ENCODE measurements around the gene CEBPZOS. TPM values are rescaled to one million over a fixed set of nuclear protein-coding genes. Genes with fewer than 3 reads are reported as not detected.

CEBPZOS gene
- total RNA-seq, 1 donor from 2014 or later = not detected

DNA sequence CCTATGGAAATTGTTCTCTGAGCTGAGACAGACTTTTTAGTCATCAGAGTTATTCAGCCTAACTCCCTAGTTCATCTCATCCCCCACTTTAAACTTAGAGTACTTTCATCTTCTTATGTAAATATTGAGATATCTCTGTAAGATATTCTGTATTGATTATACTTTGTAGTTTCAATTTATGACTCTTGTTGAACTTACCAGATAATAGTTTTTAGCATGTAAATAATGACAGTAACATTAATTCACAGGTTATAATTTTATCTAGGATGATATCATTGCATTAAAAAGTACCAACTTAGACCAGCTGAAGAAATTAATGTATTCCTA lies 24.7 kb upstream of the CEBPZOS start:
- Mint-ChIP-seq H3K36me3 (no peaks in the 10 kb centered on the region), H3K27me3 (no peaks in the 10 kb centered on the region), H3K27ac (no peak overlapping the region), H3K4me3 (no peak overlapping the region), H3K4me1 (ENCODE audit: unreplicated experiment) (no peaks in the 10 kb centered on the region), H3K9me3 (no peaks in the 10 kb centered on the region)
- TF ChIP-seq, protein P1, sequence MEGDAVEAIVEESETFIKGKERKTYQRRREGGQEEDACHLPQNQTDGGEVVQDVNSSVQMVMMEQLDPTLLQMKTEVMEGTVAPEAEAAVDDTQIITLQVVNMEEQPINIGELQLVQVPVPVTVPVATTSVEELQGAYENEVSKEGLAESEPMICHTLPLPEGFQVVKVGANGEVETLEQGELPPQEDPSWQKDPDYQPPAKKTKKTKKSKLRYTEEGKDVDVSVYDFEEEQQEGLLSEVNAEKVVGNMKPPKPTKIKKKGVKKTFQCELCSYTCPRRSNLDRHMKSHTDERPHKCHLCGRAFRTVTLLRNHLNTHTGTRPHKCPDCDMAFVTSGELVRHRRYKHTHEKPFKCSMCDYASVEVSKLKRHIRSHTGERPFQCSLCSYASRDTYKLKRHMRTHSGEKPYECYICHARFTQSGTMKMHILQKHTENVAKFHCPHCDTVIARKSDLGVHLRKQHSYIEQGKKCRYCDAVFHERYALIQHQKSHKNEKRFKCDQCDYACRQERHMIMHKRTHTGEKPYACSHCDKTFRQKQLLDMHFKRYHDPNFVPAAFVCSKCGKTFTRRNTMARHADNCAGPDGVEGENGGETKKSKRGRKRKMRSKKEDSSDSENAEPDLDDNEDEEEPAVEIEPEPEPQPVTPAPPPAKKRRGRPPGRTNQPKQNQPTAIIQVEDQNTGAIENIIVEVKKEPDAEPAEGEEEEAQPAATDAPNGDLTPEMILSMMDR (conservative IDR thresholded peaks at IDR 0.05) = no peak
- no peak for DNase-seq (ENCODE audit: extremely low spot score, unreplicated experiment)

DNA sequence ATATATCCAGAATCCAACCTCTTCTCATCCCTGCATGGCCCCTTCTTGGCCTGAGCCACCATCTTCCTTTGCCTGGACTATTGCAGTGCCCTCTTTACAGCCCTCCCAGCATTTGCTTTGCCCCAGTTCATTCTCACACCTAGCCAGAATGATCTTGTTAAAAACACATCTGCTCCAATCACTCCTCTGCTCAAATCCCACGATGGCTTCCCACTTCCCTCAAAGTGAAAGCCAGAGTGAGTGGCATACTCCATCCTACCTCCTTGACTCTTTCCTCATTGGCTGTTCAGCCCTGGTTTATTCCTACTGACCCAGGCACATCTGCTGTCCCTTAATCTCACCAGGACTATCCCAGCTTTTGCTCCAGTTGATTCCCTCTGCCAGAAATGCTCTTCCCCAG lies 22.6 kb upstream of the CEBPZOS start:
- H3K27ac Mint-ChIP-seq = no peak overlapping the region
- H3K4me1 Mint-ChIP-seq (ENCODE audit: unreplicated experiment) = no peaks in the 10 kb centered on the region
- no peaks in the 10 kb centered on the region for H3K36me3 Mint-ChIP-seq

DNA sequence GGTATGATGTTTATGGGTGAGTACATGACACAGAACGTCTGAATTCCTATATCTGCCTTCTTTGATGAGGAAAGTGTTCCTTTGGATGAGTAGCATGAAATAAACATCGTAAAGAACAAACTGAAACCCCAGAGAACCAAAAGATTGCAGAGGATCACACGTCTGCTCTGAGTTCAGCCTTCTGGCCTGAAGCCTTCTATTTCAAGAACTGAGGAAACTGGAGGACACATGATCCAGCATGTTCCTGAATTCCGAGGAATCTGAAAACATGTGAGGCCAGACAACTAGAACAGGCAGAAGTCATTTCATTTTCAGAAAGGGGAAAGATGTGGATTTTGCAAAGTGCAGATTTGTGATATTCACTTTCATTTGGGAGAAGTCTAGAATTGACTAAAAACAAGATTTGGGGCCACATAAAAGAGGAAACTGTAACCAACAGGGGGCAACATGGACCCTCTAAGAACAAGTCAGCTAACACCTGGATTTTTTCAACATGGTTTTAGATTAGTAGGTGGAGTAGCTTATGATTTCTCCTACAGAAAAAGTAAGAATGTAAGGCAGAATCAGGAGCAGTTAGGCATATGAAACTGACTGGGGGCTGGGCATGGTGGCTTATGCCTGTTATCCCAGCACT lies 16.2 kb upstream of the CEBPZOS start:
- DNase-seq (ENCODE audit: extremely low spot score, unreplicated experiment) = no peak

More for the DNA sequence above, 22.6 kb upstream of the CEBPZOS start:
- Mint-ChIP-seq H3K4me3 (no peak overlapping the region), H3K27me3 (no peaks in the 10 kb centered on the region), H3K9me3 (no peaks in the 10 kb centered on the region)
- TF ChIP-seq, protein P1 (conservative IDR thresholded peaks at IDR 0.05) = no peak
- no peak for DNase-seq (ENCODE audit: extremely low spot score, unreplicated experiment)

DNA sequence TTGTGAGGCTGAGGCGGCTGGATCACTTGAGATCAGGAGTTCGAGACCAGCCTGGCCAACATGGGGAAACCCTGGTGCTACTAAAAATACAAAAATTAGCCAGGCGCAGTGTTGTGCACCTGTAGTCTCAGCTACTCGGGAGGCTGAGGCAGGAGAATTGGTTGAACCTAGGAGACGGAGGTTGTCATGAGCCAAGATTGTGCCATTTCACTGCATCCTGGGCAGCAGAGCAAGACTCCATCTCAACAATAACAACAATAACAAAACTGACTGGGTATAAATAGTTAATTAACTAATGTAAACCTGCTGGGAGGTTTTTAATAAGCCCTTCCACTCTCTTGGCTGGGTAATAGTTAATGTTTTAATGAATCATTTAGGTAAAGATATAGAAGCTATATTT lies 15.7 kb upstream of the CEBPZOS start:
- no peaks in the 10 kb centered on the region for H3K36me3 Mint-ChIP-seq
- H3K9me3 Mint-ChIP-seq = no peaks in the 10 kb centered on the region
- no peaks in the 10 kb centered on the region for H3K27me3 Mint-ChIP-seq
- no peak overlapping the region for H3K4me3 Mint-ChIP-seq
- H3K27ac Mint-ChIP-seq = no peak overlapping the region
- DNase-seq (ENCODE audit: extremely low spot score, unreplicated experiment) = no peak
- TF ChIP-seq, protein P1 (conservative IDR thresholded peaks at IDR 0.05) = no peak
- H3K4me1 Mint-ChIP-seq (ENCODE audit: unreplicated experiment) = no peaks in the 10 kb centered on the region

More for the DNA sequence above, 16.2 kb upstream of the CEBPZOS start:
- Mint-ChIP-seq H3K9me3 (no peaks in the 10 kb centered on the region), H3K36me3 (no peaks in the 10 kb centered on the region), H3K4me3 (no peak overlapping the region), H3K4me1 (ENCODE audit: unreplicated experiment) (no peaks in the 10 kb centered on the region), H3K27me3 (no peaks in the 10 kb centered on the region), H3K27ac (no peak overlapping the region)
- TF ChIP-seq, protein P1 (conservative IDR thresholded peaks at IDR 0.05) = no peak

DNA sequence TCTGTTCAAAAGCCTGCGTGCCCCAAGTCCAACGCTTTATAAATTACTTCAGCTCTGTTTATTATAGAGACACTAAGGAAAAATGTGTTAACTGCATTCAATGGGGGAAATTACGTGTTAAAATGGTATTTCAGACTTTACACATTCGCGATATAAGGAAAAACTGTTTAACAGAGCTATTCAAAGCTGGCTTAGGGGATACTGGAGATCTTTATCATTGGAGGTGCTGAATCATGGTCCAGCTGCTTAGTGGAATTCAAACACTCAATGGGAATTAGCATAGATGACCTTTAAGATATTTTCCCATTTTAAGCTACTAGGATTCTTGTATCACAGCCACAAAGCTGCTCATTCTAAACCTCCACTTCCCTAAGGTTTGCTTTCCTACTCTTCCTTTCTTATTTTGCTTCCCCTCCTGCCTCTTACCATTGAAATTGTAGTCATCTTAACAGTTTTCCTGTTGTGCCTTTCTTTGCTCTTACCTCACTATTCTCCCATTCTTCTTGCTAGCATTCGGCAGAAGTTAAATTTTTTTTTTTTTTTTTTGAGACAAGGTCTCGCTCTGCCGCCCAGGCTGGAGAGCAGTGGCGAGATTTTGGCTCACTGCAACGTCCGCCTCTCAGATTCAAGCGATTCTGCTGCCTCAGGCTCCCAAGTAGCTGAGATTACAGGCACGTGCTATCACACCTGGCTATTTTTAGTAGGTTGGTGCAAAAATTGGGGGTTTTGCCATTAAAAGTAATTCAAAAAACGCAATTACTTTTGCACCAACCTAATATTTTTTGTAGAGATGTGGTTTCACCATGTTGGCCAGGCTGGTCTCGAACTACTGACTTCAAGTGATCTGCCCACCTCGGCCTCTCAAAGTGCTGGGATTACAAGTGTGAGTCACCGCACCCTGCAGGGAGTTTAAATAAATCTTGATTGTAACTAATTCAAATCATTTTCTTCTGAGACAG lies 14.3 kb upstream of the CEBPZOS start:
- TF ChIP-seq, protein P1 (conservative IDR thresholded peaks at IDR 0.05) = no peak
- Mint-ChIP-seq H3K27me3 (peaks cover 5% of the 10 kb centered on the region), H3K4me3 (no peak overlapping the region), H3K9me3 (no peaks in the 10 kb centered on the region), H3K4me1 (ENCODE audit: unreplicated experiment) (no peaks in the 10 kb centered on the region), H3K36me3 (no peaks in the 10 kb centered on the region), H3K27ac (no peak overlapping the region)
- DNase-seq (ENCODE audit: extremely low spot score, unreplicated experiment) = no peak
